GM21737 (cell line): Measurements from ENCODE around the gene SYCE3.

Experiments
- ATAC-seq: cut with Tn5 transposase; IDR thresholded peaks from one replicate; pipeline ENCODE4 v1.9.1; 2021; ENCODE audit warnings: mild to moderate bottlenecking, moderate library complexity; ENCODE audit not compliant: unreplicated experiment

The SYCE3 gene

GRCh38 chr22:50576806-50577696, 14.3 kb upstream of the SYCE3 start:
- ATAC-seq = no peak

- ATAC-seq = no peak
These were observed 13.4 kb upstream of the SYCE3 start for GRCh38 chr22:50576070-50576469.

GRCh38 chr22:50575426-50575941, 12.8 kb upstream of the SYCE3 start:
- no peak for ATAC-seq

GRCh38 chr22:50574383-50574755, 11.7 kb upstream of the SYCE3 start:
- ATAC-seq = no peak

GRCh38 chr22:50573491-50574382, 11.0 kb upstream of the SYCE3 start:
- ATAC-seq = no peak

- no peak for ATAC-seq
These were observed 10.2 kb upstream of the SYCE3 start for GRCh38 chr22:50572965-50573364.

- ATAC-seq = no peak
These were observed 8.8 kb upstream of the SYCE3 start for GRCh38 chr22:50571264-50572175.

GRCh38 chr22:50570861-50571260, 8.1 kb upstream of the SYCE3 start:
- ATAC-seq = no peak

- no peak for ATAC-seq
These were observed 7.3 kb upstream of the SYCE3 start for GRCh38 chr22:50569896-50570535.

GRCh38 chr22:50569041-50569459, 6.3 kb upstream of the SYCE3 start:
- ATAC-seq = no peak

GRCh38 chr22:50568626-50569025, 5.9 kb upstream of the SYCE3 start:
- no peak for ATAC-seq

GRCh38 chr22:50567721-50568252, 5.1 kb upstream of the SYCE3 start:
- ATAC-seq = no peak

- ATAC-seq = no peak
These were observed 1.6 kb upstream of the SYCE3 start for GRCh38 chr22:50564289-50564688.

- no peak for ATAC-seq
These were observed 868 bp upstream of the SYCE3 start for GRCh38 chr22:50563413-50564160.

GRCh38 chr22:50561401-50562358, 1.0 kb downstream of the SYCE3 start:
- ATAC-seq = no peak

- ATAC-seq = no peak
These were observed 2.7 kb downstream of the SYCE3 start for GRCh38 chr22:50560034-50560433.

GRCh38 chr22:50556703-50557102, 6.0 kb downstream of the SYCE3 start:
- ATAC-seq = no peak

GRCh38 chr22:50553310-50553709, 9.4 kb downstream of the SYCE3 start:
- ATAC-seq = no peak
